SIG-M5 (cell line): ENCODE results near the gene NTNG1.

Experiments used
- DNase-seq: peaks from one replicate; lab custom pipeline; 2025; lab: John Stamatoyannopoulos, UW

NTNG1 gene

DNA sequence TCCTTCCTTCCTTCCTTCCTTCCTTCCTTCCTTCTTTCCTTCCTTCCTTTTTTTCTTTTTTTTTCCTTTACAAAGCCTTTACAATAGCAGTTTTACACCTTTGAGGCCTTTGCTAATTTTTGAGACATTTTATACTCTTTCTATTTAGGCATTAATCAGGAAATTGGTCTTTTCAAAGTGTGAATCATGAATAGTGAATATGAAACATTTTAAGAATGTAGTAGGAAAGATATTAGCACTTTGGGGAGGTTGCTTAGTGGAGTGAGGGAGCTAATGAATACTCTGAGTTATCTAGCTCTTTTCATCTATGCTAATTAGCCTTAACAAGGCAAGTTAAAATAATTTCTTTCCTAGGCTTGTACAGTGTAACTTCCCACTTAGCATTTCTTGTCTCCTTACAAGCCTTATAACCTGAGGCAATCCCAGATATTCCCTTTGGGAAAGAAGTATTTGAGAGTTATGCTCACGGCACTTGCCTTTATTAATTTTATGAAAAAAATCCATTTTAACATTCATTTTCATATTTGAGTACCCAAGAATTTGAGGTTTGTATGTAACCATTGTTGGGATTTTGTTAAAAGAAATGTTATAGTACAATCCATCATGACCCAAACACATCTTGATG lies 122.6 kb downstream of the NTNG1 start:
- no peak for DNase-seq

DNA sequence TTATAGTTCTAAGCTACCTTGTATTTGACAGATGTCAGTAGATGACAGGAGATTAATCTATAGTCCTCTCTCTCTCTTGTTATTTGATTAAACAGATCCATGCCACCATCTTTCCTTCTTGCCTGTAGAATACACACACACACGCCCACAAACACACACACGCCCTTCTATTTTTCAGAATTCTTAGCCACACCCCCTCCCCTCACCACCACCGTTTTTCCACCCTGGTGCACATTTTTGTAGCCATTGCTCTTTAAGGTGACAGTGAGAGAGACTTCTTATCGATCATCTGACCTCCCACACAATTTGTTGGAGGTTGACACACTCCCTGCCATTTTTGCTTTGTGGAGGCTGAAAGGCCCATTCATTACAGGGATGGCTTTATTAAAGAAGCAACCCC lies 123.2 kb downstream of the NTNG1 start:
- no peak for DNase-seq

DNA sequence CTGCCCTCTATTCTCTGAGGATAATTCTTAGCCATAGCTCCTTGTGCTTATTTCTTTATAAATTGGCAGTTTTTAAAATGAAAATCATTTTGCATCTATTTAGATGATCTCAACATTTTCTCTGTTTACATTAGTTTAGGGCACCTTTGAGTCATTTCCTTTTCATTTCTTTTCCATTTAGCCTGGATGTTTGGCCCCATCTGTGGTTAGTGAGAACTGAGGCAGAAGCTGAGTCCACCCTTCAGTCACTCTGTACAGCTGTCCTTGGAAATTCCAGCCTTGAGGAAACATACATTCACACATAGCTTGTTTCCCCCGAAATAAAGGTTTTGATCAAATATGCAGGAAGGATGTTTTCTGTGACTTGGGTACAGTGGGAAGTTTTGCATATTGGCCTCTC lies 123.7 kb downstream of the NTNG1 start:
- no peak for DNase-seq

DNA sequence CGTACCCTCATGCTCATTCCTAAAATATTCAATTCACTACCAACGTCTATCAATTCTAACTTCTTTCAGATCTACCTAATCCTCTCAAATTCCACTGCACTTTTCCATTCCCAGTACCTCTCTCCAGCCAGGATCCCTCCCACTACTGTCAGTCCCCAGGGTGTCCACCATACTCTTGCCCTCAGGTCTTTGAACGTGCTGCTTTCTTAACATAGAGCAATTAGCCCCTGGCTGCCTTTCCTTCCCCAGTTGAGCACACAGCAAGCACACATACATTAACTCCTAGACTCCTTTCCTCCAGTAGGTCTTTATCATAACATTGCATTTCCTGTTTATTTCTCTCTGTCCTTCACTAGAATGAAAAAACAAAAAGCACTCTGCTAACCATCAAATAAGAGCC lies 126.7 kb downstream of the NTNG1 start:
- no peak for DNase-seq

DNA sequence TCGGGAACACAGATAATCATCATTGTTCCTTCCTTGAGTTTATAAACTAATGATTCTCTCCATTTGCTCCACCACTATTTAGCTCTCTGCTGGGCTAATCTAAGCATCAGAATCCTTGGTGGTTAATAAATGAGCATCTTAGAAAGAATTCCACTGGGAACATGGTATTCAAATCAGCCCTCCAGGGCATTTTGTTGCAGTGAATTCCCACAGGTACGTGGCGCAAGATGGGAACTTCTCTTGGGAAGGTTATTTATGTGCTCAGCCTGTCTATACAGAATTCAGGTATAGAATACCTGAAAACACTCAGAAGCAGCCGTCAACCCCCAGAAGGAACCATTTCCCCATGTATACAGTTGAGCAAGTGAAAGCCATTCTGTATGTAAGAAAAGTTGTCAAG lies 131.5 kb downstream of the NTNG1 start:
- no peak for DNase-seq

DNA sequence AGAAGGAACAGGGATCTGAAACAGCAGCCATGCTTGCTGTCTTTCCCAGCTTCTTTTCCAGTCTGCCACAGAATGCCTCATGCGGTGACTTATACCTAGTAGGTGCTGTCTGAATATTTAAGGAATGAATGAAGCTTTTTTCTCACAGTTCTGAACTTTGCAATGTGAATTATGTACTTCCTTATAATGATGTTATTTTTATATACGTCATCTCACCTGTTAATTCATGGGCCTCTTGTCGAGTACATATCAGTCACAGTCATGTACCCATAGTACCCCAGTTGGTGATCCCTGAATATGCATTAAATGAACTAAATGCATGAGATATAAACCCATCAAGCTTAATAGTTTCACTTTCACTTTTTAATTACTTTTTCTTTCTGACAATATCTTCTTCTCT lies 132.7 kb downstream of the NTNG1 start:
- DNase-seq, result no peak

DNA sequence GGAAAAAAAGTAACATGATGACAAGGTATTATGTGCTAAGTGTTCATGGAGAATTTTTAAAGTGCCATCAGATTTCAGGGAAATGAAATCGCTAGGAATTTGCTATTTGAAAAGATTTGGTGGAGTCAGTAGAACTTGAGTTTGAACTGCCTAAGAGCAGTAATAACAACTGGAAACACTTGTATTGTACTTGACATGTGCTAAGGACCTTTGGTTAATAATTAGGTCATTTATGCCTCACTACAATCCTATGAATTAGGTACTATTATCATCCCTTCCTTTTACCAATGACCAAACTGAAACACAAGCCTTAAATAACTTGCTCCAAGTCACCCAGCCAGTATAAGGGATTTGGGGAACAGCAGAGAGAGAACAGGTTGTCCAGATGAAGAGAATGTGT lies 133.4 kb downstream of the NTNG1 start:
- DNase-seq, result no peak

DNA sequence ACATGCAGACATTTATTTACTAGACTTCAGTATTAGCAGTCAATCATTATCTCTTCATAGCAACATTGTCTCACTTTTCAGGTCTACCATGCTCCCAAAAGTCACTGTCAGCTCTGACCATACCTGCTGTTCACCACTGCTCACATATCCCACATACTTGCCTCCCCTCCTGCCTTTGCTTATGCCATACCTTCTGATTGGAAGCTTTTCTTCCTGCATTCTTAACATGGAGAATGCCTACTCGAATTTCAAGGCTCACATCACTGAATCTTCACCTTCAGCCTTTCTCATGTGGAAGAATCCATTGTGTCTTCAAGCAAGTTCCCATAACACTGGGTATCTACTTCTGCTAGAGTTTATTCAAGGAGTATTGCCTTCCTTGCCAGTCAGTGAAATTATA lies 135.4 kb downstream of the NTNG1 start:
- no peak for DNase-seq

DNA sequence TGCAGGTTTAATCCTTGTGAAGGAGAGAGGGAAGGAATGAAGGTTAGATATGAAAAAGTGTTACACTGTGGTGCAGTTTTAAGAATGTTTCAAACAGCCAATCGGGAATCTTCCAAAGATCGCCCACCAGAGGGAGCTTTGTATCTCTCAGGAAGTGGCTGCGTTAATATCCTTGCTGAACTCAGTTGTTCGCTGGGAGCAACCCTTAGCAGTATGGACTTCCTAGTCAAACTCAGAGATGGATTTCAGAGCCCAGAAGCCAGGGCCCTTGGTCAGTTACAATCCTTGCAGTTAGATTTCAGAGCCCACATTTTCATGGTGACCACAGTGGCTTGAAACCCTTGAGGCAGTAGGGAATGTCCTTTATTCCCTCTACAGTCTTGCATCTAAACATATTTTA lies 136.2 kb downstream of the NTNG1 start:
- DNase-seq, result no peak

DNA sequence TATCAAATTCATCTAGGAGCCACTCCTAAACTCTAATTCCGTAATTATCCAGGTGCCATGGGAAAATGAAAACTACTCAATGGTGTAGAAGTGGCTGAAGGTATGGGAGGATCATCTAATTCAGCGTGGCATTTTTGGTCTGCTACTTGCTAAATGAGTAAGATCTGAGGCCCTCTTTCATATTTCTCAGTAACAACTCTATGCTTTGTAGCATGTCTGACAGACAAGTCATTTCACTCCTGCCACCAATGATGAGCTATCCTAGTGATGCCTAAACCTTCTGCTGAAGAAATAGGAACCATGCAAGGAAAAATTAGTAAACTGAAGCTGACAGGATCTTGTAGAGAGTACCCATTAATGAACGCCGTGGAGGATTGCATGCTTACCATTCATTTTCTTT lies 145.3 kb downstream of the NTNG1 start:
- DNase-seq, result no peak

DNA sequence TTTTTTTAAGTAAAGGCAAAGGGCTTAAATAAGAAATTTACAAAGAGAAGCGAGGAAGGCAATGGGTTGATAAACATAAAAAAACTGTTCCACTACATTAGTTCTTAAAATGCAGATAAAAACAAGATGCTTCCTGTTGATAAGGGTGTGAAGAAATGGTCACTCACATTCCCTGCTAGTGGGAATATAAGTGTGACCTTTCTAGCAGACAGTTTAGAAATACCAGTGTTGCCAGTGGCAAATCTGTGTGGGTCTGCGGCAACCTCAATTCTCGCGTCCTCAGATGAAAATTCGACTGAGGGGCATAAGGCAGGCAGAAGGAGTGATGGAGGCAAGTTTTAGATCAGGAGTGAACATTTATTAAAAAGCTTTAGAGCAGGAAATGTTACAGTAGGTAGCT lies 151.1 kb downstream of the NTNG1 start:
- no peak for DNase-seq

DNA sequence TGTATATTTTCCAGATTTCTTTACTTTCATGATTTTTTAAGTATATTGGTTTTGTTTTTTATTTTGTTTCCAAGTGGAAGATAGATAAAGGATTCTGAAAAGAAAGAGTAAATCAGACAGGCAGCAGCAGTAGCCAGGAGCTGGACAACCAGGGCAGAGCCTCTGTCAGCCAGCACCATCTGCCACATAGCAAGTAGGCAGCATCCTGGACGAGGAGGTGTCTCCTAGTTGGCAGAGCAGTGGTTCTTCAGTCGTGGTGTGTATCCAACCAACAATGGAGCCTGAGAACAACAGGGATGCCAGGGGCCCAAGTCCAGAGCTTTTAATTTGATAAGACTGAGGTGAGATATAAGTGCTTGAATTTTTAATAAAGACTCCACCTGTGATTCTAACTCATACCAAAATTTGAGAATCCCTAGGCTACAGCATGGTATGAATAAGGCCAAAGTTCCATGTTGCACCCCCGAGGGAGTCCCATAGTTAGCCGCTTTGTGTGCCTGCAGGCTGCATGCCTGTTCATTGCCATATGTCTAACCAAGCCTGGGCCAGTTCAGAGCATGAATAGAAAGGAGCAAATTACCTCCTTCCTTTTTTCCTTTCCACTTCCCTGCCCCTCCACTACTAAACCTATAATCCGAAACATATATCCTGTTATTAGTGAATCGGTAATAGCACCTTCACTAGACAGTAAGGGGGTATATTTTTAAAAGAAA lies 153.2 kb downstream of the NTNG1 start:
- no peak for DNase-seq

DNA sequence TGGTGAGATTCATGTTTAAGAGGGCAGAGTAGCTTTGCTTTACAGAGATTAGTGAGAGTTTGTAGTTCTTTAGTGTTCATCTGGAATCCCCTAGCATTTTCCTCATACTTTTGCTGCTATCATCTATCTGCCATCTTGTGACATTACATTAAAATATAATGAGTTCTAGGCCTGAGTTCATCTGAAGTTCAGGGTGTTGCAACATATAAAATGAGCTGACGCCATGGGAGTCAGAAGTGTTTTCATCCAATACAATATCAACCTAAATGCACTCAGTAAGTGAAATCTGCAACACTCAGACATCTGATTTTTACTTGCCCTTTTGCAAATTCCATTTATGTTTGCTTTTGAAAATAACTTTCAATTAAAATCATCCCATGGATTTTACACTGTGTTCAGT lies 153.8 kb downstream of the NTNG1 start:
- no peak for DNase-seq

DNA sequence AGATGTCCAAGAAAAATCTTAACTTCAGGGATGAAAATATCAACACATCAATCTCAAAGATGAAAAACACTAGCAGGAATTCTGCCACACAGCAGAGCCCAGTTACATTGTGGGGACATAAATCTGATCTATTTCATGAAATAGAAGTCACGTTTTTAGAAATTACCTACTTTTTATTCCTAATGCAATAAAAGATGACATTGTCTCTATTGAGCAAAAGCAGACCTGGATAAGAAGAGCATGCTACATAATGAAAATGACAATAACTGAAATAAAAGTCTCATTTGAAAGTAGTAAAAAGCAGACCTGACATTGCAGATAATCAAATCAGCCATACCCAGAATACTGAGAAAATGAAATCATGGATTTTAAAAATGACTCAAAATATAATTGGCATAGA lies 156.8 kb downstream of the NTNG1 start:
- no peak for DNase-seq

DNA sequence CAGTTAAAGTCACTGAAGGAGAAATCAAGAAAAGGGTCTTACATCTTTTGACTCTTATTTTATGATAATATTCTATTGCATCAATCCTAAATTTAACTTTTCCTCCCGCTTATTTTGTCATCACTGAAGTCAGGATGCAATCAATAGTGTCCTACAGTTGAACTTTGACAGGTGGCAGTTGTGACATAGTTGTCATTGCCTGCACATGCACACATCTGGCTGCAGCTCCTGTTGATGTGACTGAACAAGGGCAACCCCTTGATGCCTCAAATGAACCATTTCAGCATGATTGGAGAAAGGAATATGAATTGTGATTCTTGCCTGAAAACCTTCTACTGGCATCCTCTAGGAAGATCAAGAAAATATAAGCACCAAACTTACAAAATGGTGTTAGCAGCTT lies 157.7 kb downstream of the NTNG1 start:
- no peak for DNase-seq

DNA sequence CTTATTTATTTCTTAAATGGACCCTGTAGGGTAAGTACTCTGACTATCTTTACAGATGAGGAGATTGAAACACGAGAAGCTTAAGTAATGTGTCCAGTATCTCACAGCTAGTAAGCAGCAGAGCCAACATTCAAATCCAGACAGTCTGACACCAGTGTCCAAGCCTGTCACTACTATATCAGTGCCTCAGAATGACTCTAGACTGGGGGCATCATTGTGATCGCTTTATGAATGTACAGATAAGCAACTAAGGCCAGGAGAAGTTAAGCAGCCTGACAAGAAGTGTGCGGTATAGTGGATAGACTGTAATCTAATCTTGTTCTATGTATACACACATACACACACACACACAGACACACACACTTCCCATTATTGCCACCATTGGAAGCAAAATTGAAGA lies 158.7 kb downstream of the NTNG1 start:
- no peak for DNase-seq

DNA sequence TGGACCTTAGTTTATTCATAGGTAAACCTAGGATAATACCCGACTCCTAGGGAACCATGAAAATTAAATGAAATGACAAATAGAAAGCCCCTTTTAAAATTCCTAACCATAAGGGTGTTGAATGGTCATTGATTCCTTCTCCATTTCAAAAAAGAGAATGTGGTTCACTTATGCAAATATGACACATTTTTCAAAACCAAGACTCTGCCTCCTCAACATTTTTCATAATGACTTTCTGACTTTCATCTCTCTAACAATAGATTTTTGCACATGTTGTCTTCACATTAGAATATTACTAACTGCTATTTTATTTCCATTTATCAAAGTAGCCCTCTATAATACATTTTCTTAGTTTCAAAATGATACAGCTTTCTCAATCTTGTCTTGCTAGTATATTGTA lies 169.1 kb downstream of the NTNG1 start:
- DNase-seq, result no peak

DNA sequence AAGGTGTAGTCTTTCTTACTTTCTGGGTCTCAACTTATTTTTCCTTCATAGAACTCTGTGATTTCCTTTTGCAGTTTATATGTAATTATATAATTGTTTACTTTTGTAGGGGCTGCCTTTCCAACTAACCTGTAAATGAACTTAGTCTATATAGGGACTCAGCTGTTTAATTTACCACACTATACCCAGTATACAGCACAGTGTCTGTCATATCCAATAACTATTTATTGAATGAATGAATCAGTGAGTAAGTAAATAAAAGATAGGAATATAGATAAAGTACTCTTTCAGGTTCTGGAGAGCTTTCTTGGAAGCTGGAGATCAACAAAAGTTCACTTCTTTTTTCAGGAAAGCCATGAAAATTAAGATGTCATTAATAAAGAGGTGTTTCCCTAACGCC lies 174.8 kb downstream of the NTNG1 start:
- DNase-seq, result no peak

DNA sequence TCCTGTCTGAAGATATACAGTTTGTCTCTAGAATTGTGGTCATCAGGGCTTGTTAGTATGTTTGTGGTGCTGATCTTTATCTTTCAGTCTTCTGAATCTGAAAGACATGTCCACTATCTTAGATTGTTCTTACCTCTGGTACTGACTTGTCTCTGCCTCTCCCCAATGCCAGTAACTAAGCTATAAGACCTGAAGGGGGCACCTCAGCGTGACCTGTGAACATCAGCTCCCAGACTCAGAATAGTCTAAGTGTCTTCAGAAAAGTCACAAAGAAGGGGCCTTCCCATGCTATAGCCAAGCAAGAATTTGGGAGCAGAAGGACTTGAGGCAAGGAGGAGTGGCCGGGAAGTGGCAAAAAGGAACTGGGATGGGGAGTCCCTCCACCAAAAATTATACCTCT lies 178.1 kb downstream of the NTNG1 start:
- no peak for DNase-seq

DNA sequence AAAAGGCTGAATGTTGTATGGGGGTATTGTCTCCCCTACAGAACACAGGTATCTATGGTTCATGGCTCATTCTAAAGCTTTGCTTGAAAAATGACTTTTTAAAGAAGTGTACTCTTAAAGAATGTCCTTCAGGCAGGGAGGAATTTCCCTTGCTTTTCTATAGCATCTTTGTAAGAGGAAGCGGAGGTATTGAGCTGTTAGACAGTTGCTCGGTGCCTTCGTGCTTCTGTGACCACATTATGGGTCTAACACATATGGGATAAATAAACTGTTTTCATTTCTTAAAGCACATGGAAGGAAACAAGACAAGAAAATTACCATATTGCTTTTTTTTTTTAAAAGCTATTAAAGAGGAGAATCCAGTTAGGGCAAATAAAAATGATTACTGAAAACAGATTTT lies 182.9 kb downstream of the NTNG1 start:
- no peak for DNase-seq

DNA sequence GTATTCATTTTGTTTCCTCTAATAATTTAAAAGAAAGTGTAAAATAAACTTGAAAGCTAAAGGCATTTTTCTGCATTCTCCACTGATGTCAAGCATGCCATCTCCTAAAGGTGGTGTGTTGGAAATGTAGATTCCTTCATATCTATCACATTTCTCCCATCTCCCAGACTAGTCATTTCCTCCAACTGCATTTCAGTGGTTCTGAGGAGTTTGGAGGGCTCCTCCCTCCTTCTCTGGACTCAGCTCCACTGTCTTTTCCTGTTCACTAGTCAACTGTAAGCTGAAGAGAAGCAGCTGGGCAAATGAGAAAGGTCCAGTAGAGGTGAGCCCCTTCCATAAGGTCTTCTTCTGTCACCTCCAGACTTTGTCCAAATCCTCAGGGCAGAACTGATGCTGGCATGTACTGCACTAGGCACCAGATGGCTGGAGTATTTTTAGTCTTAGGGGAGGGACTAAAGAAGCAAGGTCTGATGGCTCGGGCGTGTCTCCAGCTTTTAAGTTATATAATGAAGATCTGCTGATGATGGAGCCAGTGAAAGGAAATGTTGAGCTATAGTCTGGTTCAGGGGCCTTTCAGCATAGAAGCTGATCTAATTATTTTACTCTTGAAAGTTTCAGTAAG lies 186.1 kb downstream of the NTNG1 start:
- DNase-seq, result no peak

DNA sequence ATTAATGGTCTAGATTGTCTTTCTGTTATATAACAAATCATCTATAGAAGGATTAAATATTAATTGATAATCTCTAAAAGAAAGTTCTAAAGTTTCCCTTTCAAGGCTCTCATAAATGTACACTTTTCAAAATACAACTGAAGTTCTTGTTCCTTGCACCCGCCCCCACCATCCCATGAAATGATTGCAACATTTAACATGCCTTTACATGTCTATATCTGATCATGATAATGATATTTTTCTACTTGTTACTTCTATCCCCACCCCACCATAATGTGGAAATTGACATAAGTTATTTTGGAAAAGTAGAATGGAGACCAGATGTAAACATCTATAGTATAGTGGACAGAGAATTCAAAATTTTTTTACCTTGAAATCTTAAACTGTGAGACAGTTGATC lies 186.6 kb downstream of the NTNG1 start:
- no peak for DNase-seq

DNA sequence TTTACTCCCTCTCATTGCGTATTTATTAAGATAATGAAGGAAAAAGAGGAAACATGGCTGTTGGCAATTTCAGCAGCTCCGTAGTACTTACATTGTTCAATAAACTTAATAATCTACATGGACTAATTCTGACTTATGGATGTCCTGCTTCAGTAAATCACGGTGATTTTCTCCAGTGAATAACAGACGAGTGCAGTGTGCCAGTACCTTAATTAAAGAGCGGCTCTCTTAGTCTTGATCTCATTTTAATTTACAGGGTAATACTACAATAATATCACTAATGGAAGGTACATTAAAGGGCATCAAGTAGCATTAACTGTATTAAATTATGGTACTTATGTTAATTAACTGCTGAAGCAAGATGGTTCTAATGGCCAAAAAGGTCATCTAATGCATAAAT lies 187.2 kb downstream of the NTNG1 start:
- DNase-seq, result no peak

DNA sequence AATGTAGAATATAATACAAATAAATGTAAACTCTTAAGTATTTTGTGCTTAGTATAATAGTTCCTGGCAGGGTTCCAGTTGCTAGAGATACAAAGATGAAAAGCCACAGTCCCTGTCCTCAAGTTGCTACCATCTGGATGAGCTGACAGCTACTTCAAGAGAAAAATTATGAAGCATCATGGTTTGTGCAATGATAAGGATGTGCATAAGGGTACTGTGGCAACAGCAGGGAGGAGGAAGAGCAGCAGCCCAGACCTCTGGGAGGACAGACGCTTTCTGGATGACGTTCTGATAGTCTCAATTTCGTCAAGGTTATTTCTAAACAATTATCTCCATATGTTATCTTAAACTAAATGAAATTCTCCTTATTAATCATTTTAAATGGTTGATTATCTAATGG lies 198.9 kb downstream of the NTNG1 start:
- DNase-seq, result no peak
